Raji (cell line): Measurements from ENCODE around the gene TNFAIP8L1.

Experiments
- POLR2A ChIP-seq: IDR thresholded peaks from 2 replicates; pipeline ENCODE4 v1.6.1; 2011; ENCODE audit warnings: low read depth, low read length, control low read depth; ENCODE audit not compliant: insufficient read depth

The TNFAIP8L1 gene

DNA sequence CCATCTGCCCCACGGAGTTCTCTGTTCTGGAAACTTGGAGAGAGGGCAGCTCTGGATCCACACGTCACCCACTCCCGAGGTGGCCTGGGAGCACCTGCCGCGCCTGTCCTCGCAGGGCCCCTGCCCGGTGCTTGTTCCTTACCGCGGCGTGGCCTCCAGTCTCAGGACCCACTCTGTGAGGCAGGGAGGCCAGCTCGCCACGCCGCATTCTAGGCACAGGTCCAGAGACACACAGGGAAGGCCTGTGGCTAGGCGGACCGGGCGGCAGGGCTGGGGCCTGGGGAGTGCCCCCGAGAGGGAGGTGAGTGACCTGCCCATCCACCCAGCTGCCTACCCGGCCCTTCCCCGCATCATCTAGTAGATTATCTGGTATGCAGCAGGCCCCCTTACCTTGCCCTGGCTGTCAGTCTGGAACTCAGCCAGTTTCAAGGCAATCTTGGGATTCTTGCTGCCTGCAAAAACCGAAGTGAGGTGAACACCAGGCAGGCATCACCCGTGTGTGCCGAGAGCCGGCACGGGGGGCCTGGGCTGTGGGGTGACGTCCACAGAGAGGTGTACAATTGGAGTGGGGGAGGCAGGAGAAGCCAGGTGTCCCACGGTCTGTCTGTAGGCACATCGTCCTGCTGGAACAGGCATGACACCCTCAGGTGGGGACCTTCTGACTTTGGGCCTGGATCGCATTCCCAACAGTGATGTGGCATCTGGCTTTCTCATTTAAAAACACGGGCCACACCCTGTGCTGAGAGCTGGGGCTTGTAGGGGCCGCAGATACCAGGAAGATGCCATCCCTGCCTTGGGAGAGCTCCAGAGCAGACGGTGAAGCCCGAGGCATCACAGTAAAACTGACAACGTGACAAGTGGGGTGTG lies 60.7 kb downstream of the TNFAIP8L1 start:
- no peak for TF ChIP-seq POLR2A

DNA sequence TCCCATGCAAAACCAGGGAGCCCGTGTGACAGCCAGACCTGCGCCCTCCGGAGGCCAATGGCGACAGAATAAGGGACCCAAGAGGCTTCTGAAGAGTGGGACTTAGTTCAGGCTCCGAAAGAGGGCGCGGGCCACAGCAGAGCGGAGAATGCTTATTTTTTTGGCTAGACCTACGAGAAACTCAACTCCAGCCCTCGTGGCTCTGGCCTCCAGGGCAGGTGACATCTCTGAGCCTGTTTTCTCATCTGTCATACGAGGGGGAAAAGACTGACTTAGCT lies 61.3 kb downstream of the TNFAIP8L1 start:
- TF ChIP-seq POLR2A: no peak

DNA sequence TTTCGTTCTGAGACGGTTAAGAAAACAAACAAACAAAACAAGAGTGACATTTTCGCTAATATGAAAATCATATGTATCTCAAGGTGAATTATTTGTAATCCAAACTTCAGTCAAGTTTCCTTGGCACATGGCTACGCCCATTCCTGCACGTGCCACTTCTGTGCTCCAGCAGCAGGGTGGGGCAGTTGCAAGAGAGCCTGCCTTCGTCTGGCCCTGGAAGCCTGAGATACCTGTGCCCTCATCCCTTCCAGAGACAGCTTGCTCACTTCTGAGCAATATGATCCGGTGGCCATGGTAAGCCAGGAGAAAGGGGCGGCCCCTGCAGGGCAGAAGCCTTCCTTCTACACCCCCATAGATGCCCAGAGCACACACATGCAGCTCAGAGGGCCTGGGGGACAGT lies 62.2 kb downstream of the TNFAIP8L1 start:
- TF ChIP-seq POLR2A: no peak

DNA sequence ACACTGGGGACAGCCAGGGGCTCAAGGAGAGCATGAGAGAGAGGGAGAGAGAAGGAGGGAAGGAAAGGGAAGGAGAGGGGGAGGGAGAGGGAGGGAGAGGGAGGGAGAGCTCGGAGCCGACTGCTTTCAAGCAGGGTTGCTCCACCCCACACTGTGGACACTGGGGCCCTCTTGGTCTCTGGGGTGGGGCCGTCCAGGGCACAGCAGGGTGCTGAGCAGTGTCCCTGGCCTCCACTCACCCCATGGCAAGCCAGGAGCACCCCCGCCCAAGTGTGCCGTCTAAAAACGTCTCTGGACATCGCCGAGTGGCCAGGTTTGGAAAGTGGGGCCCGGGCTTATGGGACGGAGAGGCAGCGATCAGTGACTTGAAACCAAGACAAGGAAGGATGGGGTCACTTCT lies 63.4 kb downstream of the TNFAIP8L1 start:
- no peak for TF ChIP-seq POLR2A

DNA sequence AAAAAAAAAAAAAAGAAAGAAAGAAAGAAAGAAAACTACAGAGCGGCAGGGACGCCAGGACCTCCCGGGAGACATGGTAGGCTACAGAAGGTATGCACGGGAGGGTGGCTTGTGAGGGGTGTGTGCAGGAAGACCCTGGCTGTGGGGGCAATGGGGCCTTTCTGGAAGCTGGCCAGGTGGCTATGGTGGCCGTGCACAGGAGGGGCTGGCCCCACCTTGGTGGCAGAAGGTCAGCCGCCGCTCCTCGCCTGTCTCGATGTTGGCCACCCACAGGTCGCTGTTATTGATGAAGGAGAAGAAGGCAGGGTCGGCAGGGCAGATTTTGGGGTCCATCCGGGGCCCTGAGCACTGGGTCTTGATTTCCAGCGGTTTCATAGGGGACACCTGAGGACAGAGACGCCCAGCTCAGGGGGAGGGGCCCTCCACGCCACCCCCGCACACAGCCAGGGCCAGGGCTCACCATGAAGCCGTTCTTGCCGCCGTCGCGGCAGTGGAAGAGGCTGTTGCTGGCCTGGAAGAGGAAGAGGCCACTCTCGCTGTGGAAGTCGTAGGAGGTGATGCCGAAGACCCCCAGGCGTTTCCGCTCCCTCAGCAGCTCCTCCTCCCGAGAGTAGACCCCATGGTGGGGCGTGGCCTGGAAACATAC lies 64.5 kb downstream of the TNFAIP8L1 start:
- no peak for TF ChIP-seq POLR2A

DNA sequence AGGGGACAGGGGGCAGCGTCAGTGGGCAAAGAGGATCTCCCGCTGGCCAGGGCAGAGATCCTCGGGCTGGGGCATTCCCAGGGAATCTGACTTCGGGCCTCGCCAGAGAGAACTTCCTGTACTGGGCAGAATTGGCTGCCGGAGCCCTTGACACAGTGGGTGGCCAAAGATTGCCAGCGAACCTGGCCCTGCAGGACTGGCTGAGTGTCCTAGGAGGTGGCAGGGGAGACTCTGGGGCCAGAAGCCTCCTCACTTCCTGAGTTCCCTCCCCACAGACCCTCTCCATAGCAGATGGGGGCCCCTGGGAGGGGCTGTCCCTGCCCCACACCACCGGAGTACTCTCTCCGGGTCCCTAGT lies 65.0 kb downstream of the TNFAIP8L1 start:
- no peak for TF ChIP-seq POLR2A
